Fibroblast of villous mesenchyme (primary cell): ENCODE measurements around the gene MYCBP2. TPM values are rescaled to one million over a fixed set of nuclear protein-coding genes. Genes with fewer than 3 reads are reported as not detected.

ENCODE experiments used
- DNase-seq: peaks from one replicate; pipeline ENCODE4 v3.0.0-alpha.2; 2010; ENCODE audit warnings: low read depth
- H3K4me3 ChIP-seq: 2 replicates; pipeline ENCODE4 v1.5.1; 2011; ENCODE audit warnings: low read depth, mild to moderate bottlenecking, low read length
- CTCF ChIP-seq: IDR thresholded peaks from 2 replicates; pipeline ENCODE4 v1.5.1; 2012; ENCODE audit warnings: low read depth, mild to moderate bottlenecking, low read length; ENCODE audit not compliant: insufficient read depth
- total RNA-seq: library from RNA; depleted of rRNA; stranded (reverse); fragments of >200 nt; gene quantifications from 2 replicates; pipeline ENCODE4 v1.2.3, GENCODE V29; 2012

The MYCBP2 gene
- total RNA-seq, 1 donor, result 84.6 TPM

DNA sequence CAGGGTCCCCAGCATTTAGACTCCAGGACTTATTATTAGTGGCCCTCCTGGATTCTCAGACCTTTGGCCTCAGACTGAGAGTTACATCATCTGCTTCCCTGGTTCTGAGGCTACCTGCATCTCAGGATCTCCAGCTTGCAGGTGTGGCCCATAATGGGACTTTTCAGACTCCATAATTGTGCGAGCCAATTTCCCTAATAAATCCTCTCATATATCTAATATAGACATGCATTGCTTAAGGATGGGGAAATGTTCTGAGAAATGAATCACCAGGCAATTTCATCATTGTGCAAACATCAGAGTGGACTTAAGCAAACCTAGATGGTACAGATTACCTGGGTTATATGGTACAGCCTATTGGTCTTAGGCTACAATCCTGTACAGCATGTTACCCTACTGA lies 183.5 kb downstream of the MYCBP2 start:
- no peak for TF ChIP-seq CTCF
- H3K4me3 ChIP-seq, result no peak overlapping the region
- peak; percentile 50 for DNase-seq

DNA sequence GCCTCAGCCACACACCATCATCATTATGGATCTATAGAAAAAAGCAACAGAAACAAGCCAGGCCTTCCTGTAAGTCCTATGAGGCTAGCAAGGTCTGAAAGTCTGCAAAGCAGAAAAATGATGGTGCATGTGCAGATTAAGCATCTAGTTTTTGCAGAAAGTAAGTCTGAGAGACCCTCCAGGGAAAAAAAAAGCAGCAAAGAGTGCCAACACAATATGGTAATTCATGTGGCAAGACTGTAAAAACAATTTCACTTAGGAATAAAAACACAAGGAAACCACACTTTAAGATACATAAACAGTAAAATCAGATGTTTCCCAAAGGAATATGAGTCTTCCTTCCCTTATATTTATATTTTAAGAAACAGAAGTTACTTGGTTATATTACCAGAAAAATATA lies 187.6 kb downstream of the MYCBP2 start:
- peak; percentile 10 for DNase-seq
- no peak for TF ChIP-seq CTCF

GRCh38 chr13:77138813-77139212 lies 188.1 kb downstream of the MYCBP2 start:
- no peak for TF ChIP-seq CTCF
- DNase-seq, result no peak
- no peak overlapping the region for H3K4me3 ChIP-seq

More for the DNA sequence above, 187.6 kb downstream of the MYCBP2 start:
- no peak overlapping the region for H3K4me3 ChIP-seq

DNA sequence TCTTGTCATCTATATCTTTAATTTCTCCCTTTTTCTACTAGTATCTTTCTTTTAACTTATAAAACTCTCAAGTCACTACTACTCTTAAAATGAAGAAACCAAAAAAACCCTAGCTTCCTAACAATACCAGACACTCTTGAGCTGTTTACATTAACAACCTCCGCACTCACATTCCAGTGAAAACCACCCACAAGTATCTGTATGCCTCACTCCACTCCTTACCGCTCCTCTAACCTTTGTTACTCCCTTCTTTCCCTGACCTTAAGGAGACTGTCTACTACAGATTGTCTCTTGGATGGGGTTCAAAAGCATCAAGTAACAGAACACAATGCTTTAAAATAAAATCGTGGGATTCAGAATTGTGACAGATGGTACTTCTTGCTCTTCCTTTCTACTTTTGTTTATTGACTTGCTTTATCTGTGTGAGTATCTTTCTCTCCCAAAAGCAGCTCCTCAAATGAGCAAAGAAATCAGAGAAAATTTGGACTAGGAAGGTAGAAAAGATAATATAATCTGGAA lies 189.9 kb downstream of the MYCBP2 start:
- no peak overlapping the region for H3K4me3 ChIP-seq
- TF ChIP-seq CTCF, result no peak
- peak; percentile 89 for DNase-seq

DNA sequence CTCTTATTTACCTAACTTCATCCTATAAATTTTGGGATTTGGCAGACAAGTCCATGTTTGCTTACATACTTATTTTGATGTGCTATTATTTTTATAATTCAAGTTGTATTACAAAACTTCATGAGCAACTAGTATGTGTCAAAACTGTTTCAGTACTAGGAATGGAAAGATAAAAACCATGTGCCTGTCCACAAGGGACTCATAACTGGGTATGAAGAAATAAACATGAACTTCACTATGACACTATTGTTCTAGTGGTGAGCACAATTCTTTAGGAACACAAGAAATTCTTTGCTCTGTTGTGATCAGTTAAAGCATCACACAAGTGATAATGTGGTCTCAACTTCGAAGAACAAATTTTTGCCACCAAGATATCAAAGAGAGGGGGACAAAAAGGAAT lies 202.5 kb downstream of the MYCBP2 start:
- TF ChIP-seq CTCF, result no peak
- H3K4me3 ChIP-seq, result no peak overlapping the region
- DNase-seq, result peak; percentile 55

DNA sequence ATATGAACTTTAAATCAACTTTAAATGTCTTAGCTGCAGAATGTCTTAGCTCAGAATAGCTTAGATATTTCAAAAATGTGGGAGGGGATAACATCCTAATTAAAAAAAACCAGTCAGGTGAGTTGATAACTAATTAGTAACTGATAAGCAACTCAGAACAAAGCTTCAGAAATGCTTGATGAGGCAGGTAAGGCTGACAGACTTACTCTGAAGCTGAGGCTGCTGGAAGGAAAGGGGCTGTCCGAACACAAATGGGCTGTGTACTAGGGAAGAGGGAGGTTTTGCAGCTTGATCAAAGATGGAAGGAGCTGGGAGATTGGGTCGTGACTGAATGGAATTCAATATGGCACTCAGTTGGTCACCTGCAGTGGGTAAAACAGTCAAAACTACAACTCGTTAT lies 208.8 kb downstream of the MYCBP2 start:
- no peak for DNase-seq
- no peak for TF ChIP-seq CTCF
- H3K4me3 ChIP-seq, result no peak overlapping the region

DNA sequence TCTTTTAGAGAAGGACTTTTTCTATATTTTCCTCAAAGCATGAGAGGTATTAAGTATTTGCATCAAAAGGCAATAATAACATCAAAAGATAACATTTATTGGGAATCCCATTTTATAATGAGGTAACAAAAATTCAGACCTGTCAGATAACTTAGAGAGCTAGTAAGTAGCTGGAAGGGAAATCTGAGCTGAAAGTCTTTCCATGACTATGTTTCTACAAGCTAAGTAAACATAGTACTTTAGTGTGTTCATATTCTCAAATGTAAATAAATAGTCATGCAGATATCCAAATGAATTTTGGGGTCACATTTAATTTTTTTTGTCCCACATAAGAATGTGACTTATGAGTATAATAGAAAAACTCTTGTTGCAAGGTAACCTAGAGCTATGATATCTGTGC lies 212.6 kb downstream of the MYCBP2 start:
- no peak for TF ChIP-seq CTCF
- H3K4me3 ChIP-seq, result no peak overlapping the region
- DNase-seq, result no peak
